ENCODE data around the gene RAB11FIP4. TPM values are rescaled to one million over a fixed set of nuclear protein-coding genes. Genes with fewer than 3 reads are reported as not detected.

RAB11FIP4 gene
- total RNA-seq, 1 donor from 2014 or later: 54.4 TPM

DNA sequence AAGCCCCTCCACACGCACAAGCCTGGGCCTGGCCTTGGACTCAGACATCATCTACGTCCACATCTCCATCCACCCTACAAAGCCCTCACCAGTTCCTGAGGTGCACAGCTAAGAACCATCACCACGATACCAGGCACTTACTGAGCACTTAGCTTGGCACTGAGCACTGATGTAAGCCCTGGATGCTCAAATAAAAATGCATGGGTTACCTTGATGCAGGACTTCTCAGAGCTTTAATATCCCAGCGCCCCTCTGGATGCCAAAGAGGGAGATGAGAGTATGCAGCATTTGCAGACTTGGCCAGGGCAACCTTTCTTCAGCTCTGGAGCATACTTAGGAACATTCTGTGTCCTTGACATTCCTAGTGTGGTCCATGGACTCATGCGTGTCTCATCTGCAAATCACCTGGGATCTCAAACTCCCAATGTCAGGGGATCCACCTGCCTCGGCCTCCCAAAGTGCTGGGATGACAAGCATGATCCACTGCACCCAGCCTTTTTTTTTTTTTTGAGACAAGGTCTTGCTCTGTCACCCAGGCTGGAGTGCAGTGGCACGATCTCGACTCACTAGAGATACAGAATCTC lies 69.8 kb downstream of the RAB11FIP4 start:
- DNase-seq: no peak

DNA sequence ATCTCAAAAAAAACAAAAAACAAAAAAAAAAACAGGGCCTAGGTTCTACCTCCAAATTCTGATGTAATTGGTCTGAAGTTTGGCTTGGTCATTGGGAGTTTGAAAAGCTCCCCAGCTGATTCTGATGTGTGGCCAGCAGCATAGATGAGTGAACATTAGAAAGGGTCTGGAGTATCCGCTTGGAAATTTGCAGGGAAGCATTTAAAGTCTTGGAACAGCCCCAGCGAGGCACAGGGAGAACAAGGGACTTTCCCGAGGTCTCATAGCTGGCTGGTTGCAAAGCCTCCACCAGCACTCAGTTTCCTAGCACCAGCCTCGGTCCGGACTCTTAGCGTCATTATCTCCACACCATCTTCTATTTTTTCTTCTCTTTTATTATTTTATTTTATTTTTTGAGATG lies 70.8 kb downstream of the RAB11FIP4 start:
- DNase-seq: no peak

DNA sequence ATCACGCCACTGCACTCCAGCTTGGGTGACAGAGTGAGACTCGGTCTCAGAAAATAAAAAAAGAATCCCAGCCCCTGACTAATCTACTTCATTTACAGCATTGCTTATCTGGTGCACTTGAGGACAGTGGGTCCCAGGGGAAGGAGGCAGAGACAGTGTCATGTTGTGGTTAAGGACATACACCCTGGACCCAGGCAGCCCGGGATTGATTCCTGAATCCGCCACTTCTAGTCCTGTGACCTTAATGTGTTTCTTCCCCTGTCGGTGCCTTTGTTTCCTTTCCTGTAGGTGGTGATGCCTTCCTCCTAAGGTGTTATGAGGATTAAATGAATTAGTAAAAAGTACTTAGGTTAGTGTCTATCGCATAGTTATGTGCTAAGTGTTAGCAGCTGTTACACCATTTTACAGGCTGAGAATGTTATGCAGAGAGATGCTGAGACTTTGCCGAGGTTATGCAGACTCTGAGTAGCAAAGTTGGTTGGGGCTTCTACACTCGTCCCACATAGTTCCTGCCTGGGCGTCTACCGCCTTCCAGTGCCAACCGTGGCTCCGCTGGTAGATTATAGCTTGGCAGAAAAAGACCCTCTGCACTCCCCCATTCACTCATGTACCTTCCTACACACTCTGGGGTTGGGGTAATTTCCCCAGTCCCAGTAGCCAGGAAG lies 74.8 kb downstream of the RAB11FIP4 start:
- no peak for DNase-seq

DNA sequence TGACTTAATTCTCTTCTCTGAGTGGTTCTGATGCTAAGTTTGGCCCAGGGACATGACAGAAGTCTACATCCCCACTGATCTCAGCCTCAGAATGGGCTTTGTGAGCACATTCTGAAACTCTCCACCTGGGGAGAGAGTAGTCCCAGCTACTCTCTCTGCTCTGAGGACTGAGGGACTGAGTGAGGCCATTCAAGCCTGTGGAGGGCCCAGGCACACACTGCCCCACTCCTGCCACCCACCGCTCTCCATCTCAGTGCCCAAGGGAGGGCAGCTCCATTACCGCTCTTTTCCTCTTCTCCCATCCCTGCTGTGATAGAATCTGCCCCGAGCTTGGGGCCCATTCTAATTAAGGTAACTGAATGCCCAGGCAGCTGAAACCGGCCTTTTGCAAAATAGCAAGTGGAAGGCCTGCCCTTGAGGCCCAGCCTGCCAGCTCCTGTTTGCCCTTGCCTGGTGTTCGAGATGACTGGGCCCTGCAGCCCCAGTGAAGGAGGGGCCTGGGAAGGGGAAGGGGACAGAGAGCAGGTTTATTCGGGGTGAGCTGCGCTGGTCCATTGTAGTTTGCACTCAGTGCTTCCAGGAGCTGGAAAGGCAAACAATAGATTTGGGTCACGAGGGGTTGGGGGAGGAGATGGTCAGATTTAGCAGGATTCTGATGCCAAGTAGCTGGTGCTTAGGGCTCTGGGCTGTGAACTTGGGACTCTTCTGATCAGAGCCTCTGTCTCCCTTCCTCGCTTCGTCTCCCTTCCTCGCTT lies 76.2 kb downstream of the RAB11FIP4 start:
- peak; percentile 69 for DNase-seq

DNA sequence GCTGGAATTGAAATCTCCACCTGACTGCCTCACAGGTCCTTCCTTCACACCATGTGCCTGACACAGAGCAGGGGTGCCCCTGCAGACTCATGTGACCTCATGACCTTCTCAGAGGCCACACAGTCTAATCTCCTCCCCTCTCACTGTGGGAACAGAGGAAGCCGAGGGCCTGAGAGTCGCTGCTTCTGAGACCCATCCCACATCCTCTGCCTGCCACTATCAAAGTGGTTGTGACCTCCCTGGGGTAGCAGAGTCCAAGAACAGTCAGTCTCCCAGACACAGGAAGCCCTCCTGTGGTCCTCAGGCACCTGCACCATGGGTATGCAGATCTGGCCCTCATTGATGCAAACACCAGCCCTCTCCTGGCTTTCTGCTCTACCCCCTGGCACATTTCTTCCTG lies 78.5 kb downstream of the RAB11FIP4 start:
- DNase-seq: no peak

DNA sequence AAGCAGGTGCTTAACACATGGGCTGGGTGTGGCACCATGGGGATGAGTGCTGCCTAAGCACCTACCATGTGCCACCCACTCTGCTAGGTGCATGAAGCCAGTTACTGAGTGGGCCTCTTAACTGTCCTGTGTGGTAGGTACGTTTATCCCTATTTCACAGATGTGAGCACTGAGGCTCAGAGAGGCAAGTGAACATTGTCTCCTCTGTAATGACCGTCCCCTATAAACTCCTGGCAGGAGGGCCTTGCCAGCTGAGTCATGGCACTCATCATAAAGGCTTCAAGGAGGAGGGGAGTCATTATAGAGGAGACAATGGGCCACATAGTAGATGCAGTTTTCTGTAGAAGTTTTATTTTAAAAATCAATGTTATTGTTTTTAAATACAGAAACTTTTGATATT lies 79.1 kb downstream of the RAB11FIP4 start:
- no peak for DNase-seq

DNA sequence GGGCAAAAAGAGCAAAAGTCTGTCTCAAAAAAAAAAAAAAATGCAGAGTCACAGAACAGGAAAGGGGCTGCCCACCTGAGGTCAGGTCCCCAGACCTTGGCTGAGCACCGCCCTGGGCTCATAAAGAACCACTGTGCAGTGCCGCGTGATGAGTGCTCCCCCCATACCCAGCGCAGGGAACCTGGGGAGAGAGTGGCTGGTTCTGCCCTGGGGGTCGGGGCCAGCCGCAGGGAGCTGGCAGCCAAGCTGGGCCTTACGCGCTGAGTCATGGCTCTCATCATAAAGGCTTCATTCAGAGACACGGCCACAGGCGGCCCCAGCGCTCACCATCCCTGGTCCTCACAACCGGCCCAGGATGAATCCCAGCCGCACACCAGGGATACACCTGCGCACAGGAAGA lies 80.7 kb downstream of the RAB11FIP4 start:
- peak; percentile 19 for DNase-seq

DNA sequence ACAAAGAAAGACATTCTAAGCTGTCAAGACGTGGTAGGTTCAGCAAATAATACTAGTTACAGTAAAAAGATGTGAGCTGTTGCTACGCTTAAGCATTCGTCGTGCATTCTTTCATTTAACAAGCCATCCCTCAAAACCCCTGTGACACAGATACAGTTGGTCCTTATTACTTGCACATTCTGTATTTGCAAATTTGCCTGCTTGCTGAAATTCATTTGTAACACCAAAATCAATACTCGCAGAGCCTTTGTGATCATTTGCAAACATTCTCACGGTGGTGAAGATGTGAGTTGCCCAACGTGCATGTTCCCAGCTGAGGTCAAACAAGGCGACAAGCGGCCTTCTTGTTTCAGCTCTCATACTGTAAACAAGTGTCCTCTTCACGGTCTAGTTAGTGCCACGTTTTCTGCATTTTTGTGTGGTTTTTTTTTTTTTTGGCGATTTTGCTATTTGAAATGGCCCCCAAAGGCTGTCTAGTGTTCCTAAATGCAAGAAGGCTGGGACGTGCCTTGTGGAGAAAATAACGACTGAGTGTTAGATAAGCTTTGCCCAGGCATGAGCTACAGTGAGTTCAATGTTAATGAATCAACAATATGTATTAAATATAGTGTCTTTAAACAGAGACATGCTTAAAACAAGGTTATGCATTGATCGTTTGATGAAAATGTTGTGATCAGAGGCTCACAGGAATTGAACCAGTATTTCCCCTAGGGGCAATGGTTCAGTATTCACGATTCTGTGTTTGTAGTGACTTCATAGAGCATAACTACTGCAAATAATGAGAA lies 84.1 kb downstream of the RAB11FIP4 start:
- no peak for DNase-seq

DNA sequence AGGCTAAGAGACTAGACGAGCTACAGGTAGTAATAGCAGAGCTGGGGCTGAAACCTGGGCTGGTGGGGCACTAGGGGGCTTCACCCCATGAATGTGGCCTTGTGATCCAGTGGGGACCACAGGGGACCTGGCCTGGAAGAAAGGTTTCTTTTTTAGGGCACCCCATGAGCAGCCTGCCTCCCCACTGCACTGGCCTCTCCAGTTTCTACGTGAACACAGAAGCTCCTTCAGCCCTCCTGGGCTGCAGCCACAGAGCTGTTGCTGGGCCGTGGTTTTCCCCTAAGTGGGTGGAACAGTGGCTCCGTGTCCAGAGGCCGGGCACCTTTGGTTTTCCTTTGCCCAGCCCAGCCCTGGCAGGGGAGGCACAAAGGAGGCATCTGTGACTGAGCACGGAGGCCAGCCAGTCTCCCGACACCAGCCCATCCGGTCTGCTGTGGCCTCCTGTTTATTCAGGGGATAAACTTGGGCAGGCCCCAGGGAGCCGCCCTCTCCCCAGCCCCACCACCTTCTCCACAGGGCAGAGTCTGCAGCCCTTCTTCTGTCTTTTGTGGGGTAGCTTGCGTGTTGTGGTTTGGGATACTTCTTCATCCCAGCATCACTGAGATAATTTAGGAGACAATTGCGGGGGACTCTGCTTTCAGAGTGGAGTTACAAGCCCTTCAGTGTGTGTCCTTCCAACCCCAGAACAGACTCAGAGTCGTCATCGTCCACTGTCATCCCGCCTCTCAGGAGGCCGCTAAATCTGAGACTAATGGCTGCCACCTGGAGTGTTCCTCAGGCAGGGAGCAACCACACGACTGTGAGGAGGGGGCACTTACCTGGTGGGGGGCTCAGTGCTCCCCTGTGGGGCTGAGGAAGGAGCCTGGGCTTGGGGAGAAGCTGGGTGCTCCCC lies 85.3 kb downstream of the RAB11FIP4 start:
- DNase-seq: no peak

DNA sequence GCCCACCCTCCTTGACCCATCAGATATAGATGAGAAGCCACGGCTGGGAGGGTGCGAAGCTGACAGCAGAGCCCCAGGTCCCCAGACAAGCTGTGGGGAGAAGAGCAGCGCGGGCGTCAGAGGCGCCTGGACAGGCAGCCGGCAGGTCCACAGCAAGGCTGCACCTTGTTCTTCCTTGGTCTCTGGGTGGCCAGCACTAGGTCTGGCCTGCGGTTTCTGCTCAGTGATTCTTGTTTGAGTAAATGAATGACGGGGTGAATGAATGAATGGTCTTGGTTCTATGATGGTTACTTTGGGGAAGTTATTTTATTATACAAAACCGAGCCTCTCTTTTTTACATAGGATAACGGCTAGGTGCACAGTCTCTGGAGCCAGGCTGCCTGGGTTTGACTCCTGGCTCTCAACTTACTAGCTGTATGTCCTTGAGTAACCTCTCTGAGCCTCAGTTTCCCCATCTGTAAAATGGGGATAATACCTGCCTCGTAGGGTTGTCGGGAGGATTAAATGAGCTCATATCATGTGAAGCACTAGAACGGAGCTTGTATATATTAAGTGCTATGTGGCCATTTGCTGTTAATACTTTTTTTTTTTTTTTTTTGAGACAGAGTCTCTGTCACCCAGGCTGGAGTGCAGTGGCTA lies 86.1 kb downstream of the RAB11FIP4 start:
- no peak for DNase-seq

DNA sequence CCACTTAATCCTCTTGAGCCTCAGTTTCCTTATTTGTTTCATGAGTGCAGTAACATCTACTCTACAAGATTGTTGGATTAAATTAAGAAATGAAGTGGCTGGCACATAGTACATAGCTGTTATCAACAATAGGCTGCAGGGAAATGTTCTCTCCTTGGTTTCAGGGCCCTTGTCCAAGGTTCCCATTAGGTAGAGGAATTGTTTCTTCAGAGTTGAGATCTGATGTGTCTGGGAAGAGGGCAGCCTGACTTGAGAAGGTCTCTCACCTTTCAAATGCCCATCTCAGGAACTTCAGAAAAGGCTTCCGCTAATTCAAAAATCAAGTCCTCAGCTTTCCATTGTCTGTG lies 87.6 kb downstream of the RAB11FIP4 start:
- no peak for DNase-seq

DNA sequence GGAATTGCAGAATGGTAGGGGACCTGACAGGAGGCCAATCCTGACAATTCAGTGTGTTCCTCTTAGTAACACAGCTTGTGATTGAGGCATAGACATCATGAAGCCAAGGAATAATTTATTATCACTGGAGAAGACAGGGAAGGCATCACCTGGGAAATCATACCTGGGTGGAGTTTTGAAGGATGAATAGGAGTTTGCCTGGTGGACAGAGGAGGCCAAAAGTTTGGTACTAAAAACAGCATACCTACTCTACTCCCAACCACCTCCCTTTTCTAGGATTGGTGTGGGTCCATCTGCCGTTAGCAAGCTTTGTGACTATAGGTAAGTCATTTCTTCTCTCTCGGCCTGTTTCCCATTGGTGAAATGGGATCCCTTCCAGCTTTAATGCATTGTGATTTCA lies 88.0 kb downstream of the RAB11FIP4 start:
- DNase-seq: no peak

DNA sequence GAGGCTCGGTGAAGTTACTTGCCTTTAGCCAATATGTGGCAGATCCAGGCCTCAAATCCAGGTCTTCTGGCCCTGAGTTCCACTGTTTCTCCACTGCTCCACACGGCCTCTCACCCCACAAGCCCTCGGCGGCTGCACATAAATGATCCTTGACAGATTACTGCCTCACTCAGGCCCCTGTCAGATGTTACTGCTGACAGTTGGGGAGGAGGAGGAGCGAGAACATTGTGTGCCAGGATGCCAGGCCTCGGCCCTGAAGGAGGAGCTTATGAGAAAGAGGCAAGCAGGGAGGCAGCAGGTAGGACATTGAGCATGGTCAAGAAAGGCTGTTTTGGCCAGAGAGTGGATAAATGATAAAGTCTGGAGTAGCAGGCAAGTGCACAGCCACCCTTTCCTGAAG lies 88.6 kb downstream of the RAB11FIP4 start:
- no peak for DNase-seq

DNA sequence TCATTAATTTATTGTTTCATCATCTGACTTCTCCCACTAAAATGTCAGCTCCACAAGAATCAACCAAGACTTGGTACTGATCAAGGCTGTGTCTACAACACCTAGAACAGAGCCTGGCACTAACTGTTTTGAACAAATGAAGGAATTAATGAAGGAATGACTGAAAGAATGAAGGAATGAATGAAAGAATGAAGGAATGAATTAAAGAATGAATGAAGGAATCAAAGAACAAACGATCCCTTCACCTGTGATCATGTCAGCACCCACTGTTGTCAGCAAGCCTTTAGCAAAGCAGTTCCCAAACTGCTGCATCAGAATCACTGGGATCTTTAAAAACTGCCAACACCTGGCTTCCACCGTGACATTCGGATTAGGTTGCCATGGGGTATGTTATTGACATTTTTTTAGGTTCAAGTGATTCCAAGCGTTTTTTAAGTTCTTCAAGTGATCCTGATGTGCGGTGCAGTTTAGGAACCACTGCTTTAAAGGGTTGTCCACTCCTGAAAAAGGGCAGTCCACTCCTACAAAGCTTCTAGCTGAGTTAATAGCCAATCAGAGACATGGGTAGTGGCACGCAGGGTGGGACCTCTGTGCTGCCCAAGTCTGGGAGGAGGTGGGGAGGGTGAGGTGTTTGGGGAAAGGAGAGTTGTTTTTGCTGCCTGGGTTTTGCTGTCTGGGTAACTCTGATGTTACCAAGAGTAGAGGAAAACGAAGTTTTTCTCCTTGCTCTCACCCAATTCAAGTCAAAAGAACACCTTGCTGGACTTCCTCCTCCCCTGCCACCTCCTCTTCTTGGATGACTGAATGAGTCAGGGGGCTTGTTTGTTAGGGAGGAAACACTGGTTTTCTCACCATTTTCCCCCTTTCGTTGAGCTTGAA lies 89.7 kb downstream of the RAB11FIP4 start:
- no peak for DNase-seq

DNA sequence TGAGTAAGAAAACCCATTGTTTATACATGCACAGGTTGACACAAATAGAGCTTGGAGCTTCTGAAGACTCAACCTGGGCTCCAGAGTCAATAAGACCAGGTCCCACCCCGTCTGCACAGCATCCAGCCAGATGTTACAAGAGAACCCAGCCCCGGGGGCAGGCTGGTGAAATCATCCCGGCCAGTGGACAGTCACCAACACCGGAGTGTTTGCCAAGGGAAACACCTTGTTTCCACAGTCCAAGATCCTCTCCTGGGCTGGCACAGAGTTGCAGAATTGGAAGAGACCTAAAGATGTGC lies 90.3 kb downstream of the RAB11FIP4 start:
- DNase-seq: no peak

DNA sequence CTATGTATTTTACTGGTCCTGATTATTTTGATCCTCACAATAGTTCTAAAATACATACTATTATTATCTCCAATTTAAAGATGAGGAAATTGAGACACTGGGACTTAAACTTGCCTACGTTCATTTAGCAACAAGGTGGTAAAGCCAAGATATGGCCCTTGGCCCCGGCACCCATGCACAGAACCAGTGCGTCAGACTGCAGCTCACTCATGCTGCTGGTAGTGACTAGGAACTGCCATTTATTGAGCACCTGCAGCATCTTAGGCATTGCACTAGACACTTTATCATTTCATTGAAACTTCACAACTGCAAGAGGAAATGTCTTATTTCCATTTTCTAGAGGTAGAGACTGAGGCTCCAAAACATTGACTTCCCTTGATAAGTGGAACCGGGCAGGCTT lies 93.3 kb downstream of the RAB11FIP4 start:
- no peak for DNase-seq

DNA sequence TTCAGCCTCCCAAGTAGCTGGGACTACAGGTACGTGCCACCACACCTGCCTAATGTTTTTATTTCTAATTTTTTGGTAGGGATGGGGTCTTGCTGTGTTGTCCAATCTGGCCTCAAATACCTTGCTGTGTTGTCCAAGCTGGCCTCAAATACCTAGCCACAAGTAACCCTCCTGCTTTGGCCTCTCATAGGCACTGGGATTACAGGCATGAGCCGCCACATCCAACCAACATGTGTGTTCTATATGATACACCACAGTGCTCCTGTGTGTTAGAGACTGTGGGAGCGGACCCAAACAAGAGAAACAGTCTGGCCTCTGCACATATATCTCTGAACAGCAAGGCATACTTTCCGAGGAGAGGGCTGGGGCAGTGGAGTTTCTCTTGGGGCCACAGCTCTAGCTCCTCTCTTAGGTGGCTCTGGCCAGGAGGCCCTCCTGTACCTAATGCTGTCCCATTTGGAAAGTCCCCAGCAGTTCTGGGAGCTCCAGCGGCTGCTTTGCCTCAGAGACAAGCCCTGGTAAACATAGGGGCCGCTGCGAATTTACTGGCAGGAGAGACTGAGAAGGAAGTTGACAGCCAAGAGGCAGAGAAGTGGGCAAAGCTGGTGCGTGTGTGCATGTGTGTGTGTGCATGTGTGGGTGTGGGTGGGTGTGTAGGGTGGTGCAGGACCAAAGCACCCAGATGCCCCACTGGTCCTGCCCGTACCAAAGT lies 95.0 kb downstream of the RAB11FIP4 start:
- DNase-seq: no peak

DNA sequence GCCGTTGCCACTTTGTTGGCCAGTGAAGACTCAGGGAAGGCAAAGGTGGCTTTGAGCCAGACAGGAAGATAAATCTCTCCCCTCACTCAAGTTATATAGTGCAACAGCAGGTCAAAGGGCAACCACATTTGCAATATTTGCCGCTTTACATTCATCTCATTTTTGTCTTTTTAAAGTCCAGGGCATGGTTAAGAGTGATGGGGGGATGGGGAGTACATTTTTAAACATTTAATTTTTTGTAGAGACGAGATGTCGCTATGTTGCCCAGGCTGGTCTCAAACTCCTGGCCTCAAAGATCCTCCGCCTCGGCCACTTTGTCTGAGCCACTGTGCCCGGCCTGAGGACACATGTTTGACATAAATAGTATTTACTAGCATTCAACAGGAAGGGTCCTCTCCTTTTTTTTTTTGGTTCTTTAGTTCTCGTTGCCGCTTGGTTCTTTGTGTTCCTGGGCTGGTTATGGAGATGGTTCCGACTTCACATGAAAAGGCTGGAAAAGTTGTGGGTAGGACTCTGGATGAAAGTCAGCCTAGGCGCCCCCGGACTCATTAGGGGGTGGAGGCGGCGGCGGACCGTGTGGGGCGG lies 95.7 kb downstream of the RAB11FIP4 start:
- DNase-seq: no peak

DNA sequence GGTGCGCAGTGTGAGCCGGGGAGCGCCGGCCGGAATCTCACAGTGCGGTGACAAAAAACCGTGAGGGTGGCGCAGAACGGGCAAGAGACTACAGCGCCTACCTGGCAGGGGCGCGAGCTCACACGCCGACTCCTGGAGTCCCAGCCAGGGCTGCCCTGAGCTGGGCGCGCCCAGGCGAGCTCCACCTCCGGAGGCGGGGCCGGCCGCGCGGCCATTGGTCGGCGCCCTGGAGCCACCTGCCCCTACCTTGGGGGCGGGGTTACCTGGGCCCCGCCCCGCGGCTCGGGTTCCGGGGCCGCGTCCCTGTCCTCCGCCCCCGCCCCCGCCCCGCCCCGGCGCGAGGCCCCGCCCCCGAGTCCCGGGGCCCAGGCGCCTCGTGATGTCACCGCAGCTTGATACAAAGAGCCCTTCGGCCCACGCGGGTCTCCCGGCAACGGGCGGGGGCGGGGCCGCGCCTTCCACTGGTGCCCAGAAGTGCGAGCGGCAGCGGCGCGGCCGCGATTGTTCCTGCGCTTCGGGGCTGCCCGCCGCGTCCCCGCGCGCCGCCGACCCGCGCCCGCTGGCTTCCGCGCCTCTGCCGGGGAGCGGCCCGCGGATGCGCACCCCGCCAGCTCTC lies 96.3 kb downstream of the RAB11FIP4 start:
- peak; percentile 80 for DNase-seq

Measured in occipital lobe (tissue), 2 donors.